HG03571 (cell line): ENCODE data around the gene FRMD6.

ENCODE experiments used
- ATAC-seq: cut with Tn5 transposase; IDR thresholded peaks from one replicate; pipeline ENCODE4 v1.9.1; 2021; ENCODE audit not compliant: unreplicated experiment

FRMD6 gene

GRCh38 chr14:51663783-51664326, 12.1 kb downstream of the FRMD6 start:
- no peak for ATAC-seq

- no peak for ATAC-seq
Measured at GRCh38 chr14:51666070-51666469, 14.4 kb downstream of the FRMD6 start.

GRCh38 chr14:51666826-51667225, 15.1 kb downstream of the FRMD6 start:
- no peak for ATAC-seq

GRCh38 chr14:51668870-51669269, 17.2 kb downstream of the FRMD6 start:
- no peak for ATAC-seq

- no peak for ATAC-seq
Measured at GRCh38 chr14:51674294-51675002, 22.7 kb downstream of the FRMD6 start.

GRCh38 chr14:51676549-51676948, 24.8 kb downstream of the FRMD6 start:
- no peak for ATAC-seq

GRCh38 chr14:51677266-51677665, 25.6 kb downstream of the FRMD6 start:
- no peak for ATAC-seq

GRCh38 chr14:51677738-51678137, 26.0 kb downstream of the FRMD6 start:
- no peak for ATAC-seq

- no peak for ATAC-seq
Measured at GRCh38 chr14:51680031-51680430, 28.3 kb downstream of the FRMD6 start.

- no peak for ATAC-seq
Measured at GRCh38 chr14:51681411-51681810, 29.7 kb downstream of the FRMD6 start.

- no peak for ATAC-seq
Measured at GRCh38 chr14:51682411-51682810, 30.7 kb downstream of the FRMD6 start.

GRCh38 chr14:51684760-51685159, 33.0 kb downstream of the FRMD6 start:
- ATAC-seq = no peak

- ATAC-seq = no peak
Measured at GRCh38 chr14:51691176-51691575, 39.5 kb downstream of the FRMD6 start.

- no peak for ATAC-seq
Measured at GRCh38 chr14:51692646-51693045, 40.9 kb downstream of the FRMD6 start.

GRCh38 chr14:51697848-51698247, 46.1 kb downstream of the FRMD6 start:
- no peak for ATAC-seq

- no peak for ATAC-seq
Measured at GRCh38 chr14:51701951-51702350, 50.2 kb downstream of the FRMD6 start.

- no peak for ATAC-seq
Measured at GRCh38 chr14:51703787-51704186, 52.1 kb downstream of the FRMD6 start.

GRCh38 chr14:51704545-51704944, 52.8 kb downstream of the FRMD6 start:
- no peak for ATAC-seq

- no peak for ATAC-seq
Measured at GRCh38 chr14:51707327-51707726, 55.6 kb downstream of the FRMD6 start.

GRCh38 chr14:51711505-51711904, 59.8 kb downstream of the FRMD6 start:
- no peak for ATAC-seq

GRCh38 chr14:51715250-51715649, 63.5 kb downstream of the FRMD6 start:
- ATAC-seq = no peak

GRCh38 chr14:51715742-51716141, 64.0 kb downstream of the FRMD6 start:
- ATAC-seq = no peak

- ATAC-seq = no peak
Measured at GRCh38 chr14:51716610-51717009, 64.9 kb downstream of the FRMD6 start.
